ENCODE measurements around the gene IGHMBP2.

GRCh38 chr11:68936676-68937620, 33.3 kb downstream of the IGHMBP2 start:
- no peak for TF ChIP-seq POLR2AphosphoS5 (IDR thresholded peaks at IDR 0.05; ENCODE audit: low read depth, low read length)
- TF ChIP-seq POLR2A (IDR thresholded peaks at IDR 0.05; ENCODE audit: low read depth, low read length) = no peak
- no peak for TF ChIP-seq TAF1 (IDR thresholded peaks at IDR 0.05; ENCODE audit: borderline replicate concordance, low read depth, low read length)

All from GM12892 (cell line).